Panc1 (cell line): ENCODE data around the gene PSG3. TPM values are rescaled to one million over a fixed set of nuclear protein-coding genes. Genes with fewer than 3 reads are reported as not detected.
A peak's percentile ranks its signal among the peaks of the same experiment; 100 is the strongest.
"Not testable (repeated sequence)": the region's sequence is repeated elsewhere in the genome, so short reads cannot be mapped to it uniquely, and the experiment has no call there.

Source experiments
- ATAC-seq: fragments of 200-7000 bp; cut with Tn5 transposase; 2 replicates; pipeline ENCODE4 v1.9.1; 2020; ENCODE audit warnings: mild to moderate bottlenecking, moderate library complexity
- BruUV-seq: library from RNA; stranded (reverse); fragments of 400-500 nt; replicated peaks from 2 replicates; lab custom pipeline; 2021; lab: Mats Ljungman, UMichigan
- CTCF ChIA-PET: fragments of 300-600 bp; sonication (Branson Sonifier 250); formaldehyde crosslinking; loops from one replicate; lab custom pipeline; 2022; ENCODE audit warnings: antibody characterized with exemption; lab: Charles Lee
- POLR2A ChIA-PET: fragments of 300-600 bp; sonication (Branson Sonifier 250); formaldehyde crosslinking; loops from one replicate; lab custom pipeline; 2022; ENCODE audit warnings: antibody characterized with exemption; lab: Charles Lee
- DNase-seq: peaks from one replicate; pipeline ENCODE4 v3.0.0-alpha.2; 2010; ENCODE audit warnings: low read depth, low spot score
- H3K27ac ChIP-seq: 2 replicates; pipeline ENCODE4 v1.5.1; 2011; ENCODE audit warnings: mild to moderate bottlenecking, low read length, inconsistent platforms
- H3K27me3 ChIP-seq: fragments of 200-500 bp; sonication (Bioruptor generic); 2 replicates; pipeline ENCODE4 v1.6.0; 2014; ENCODE audit warnings: low read length, inconsistent platforms; ENCODE audit not compliant: control insufficient read depth, insufficient read depth
- H3K36me3 ChIP-seq: fragments of 200-500 bp; sonication (Bioruptor generic); 2 replicates; pipeline ENCODE4 v1.5.1; 2014; ENCODE audit warnings: inconsistent platforms, mild to moderate bottlenecking, low read length, moderate library complexity; ENCODE audit not compliant: control insufficient read depth, insufficient read depth
- H3K4me1 ChIP-seq: 2 replicates; pipeline ENCODE4 v1.5.1; 2011; ENCODE audit warnings: inconsistent platforms, mild to moderate bottlenecking, low read length, moderate library complexity; ENCODE audit not compliant: control insufficient read depth, insufficient read depth
- H3K4me3 ChIP-seq, 2 experiments: 2 replicates each; pipeline ENCODE4 v1.5.1; 2011 to 2012; ENCODE audit warnings: low read depth in 2 of 2, low read length in 2 of 2, mild to moderate bottlenecking in 2 of 2, inconsistent platforms in 1 of 2, moderate library complexity in 1 of 2
- H3K9me3 ChIP-seq: fragments of 200-500 bp; sonication (Bioruptor generic); 2 replicates; pipeline ENCODE4 v1.5.1; 2014; ENCODE audit warnings: low read depth, mild to moderate bottlenecking, inconsistent platforms, low read length, moderate library complexity; ENCODE audit not compliant: control insufficient read depth, insufficient read depth
- CTCF ChIP-seq: fragments of 450-650 bp; IDR thresholded peaks from 2 replicates; pipeline ENCODE4 v1.5.1; 2017; ENCODE audit warnings: mild to moderate bottlenecking
- in situ Hi-C: cut with HindIII; loops from 2 replicates; pipeline ENCODE4 v1.10.0; 2016; ENCODE audit warnings: low sequenced_read_pairs, low pct_unique_long_range_greater_than_20kb
- intact Hi-C: fragments of 100-400 bp; cut with micrococcal nuclease; formaldehyde crosslinking; loops from one replicate; pipeline ENCODE4 v1.10.0; 2022; ENCODE audit not compliant: unreplicated experiment
- total RNA-seq: library from RNA; stranded (reverse); gene quantifications from one replicate; pipeline ENCODE4 v1.2.1, GENCODE V29; 2021; ENCODE audit not compliant: unreplicated experiment

Gene PSG3
- total RNA-seq, 1 experiment from 2014 or later = not detected

- in situ Hi-C loops, H3K4me3 ChIP-seq, POLR2A ChIA-PET, intact Hi-C loops, H3K9me3 ChIP-seq, ATAC-seq, H3K27me3 ChIP-seq, BruUV-seq, H3K27ac ChIP-seq, H3K4me1 ChIP-seq, CTCF ChIA-PET, H3K36me3 ChIP-seq, DNase-seq: not testable (repeated sequence)
- TF ChIP-seq CTCF = peak; percentile 80
Measured at GRCh38 chr19:42741726-42742607, 1.7 kb upstream of the PSG3 start.

GRCh38 chr19:42737581-42738011 lies 2.7 kb downstream of the PSG3 start:
- H3K27ac ChIP-seq, H3K4me3 ChIP-seq, in situ Hi-C loops, H3K36me3 ChIP-seq, ATAC-seq, H3K9me3 ChIP-seq, BruUV-seq, intact Hi-C loops, H3K27me3 ChIP-seq, DNase-seq, POLR2A ChIA-PET, H3K4me1 ChIP-seq: not testable (repeated sequence)
- CTCF ChIA-PET = interaction anchor here (0.6 kb wide), 1 partner anchor 647 kb away, joined by 7 read pairs; no protein-coding TSS in a partner anchor

- in situ Hi-C loops, BruUV-seq, H3K27ac ChIP-seq, DNase-seq, H3K4me3 ChIP-seq, CTCF ChIA-PET, H3K9me3 ChIP-seq, intact Hi-C loops, H3K4me1 ChIP-seq, POLR2A ChIA-PET, H3K36me3 ChIP-seq, H3K27me3 ChIP-seq, ATAC-seq: not testable (repeated sequence)
Measured at GRCh38 chr19:42728341-42728740, 11.9 kb downstream of the PSG3 start.

GRCh38 chr19:42714000-42714399 lies 26.3 kb downstream of the PSG3 start:
- CTCF ChIA-PET, intact Hi-C loops, H3K9me3 ChIP-seq, H3K27me3 ChIP-seq, ATAC-seq, H3K4me1 ChIP-seq, H3K36me3 ChIP-seq, POLR2A ChIA-PET, H3K4me3 ChIP-seq, H3K27ac ChIP-seq, BruUV-seq, DNase-seq, in situ Hi-C loops: not testable (repeated sequence)

GRCh38 chr19:42712753-42713152 lies 27.5 kb downstream of the PSG3 start:
- H3K4me1 ChIP-seq, H3K4me3 ChIP-seq, POLR2A ChIA-PET, DNase-seq, CTCF ChIA-PET, H3K36me3 ChIP-seq, H3K9me3 ChIP-seq, in situ Hi-C loops, H3K27me3 ChIP-seq, BruUV-seq, ATAC-seq, intact Hi-C loops, H3K27ac ChIP-seq: not testable (repeated sequence)

- H3K27me3 ChIP-seq, H3K4me3 ChIP-seq, ATAC-seq, in situ Hi-C loops, DNase-seq, H3K9me3 ChIP-seq, H3K36me3 ChIP-seq, CTCF ChIA-PET, H3K4me1 ChIP-seq, BruUV-seq, H3K27ac ChIP-seq, intact Hi-C loops, POLR2A ChIA-PET: not testable (repeated sequence)
Measured at GRCh38 chr19:42710986-42711385, 29.3 kb downstream of the PSG3 start.
